C4-2B (cell line): ENCODE data around the gene NT5DC2.

ENCODE experiments used
- CTCF ChIP-seq: fragments of 450-650 bp; conservative IDR thresholded peaks from 2 replicates; pipeline ENCODE4 v1.5.1; 2017; ENCODE audit warnings: mild to moderate bottlenecking
- ZFX ChIP-seq: fragments of 450-650 bp; IDR thresholded peaks from 2 replicates; pipeline ENCODE4 v1.6.1; 2017

GRCh38 chr3:52480768-52481715 is 52.6 kb downstream of the NT5DC2 start:
- no peak for TF ChIP-seq CTCF
- TF ChIP-seq ZFX: no peak
